Left renal cortex interstitium (tissue), 4 donors: ENCODE results near the gene NTRK2. TPM values are rescaled to one million over a fixed set of nuclear protein-coding genes. Genes with fewer than 3 reads are reported as not detected.

Source experiments
- DNase-seq, 4 donors: peaks; one replicate each; pipeline ENCODE4 v3.0.0-alpha.2; 2013; ENCODE audit warnings: low read depth in 4 of 4, low spot score in 2 of 4, missing footprints in 1 of 4
- polyA plus RNA-seq, 4 donors: library from polyadenylated mRNA; unstranded; fragments of 120-200 nt; gene quantifications; one replicate each; pipeline ENCODE4 v1.2.1, GENCODE V29; 2013; ENCODE audit not compliant: insufficient read length in 4 of 4

NTRK2 gene
- polyA plus RNA-seq, 4 donors = 101 to 113 (median 108) TPM

GRCh38 chr9:84722388-84722989, 53.0 kb downstream of the NTRK2 start:
- DNase-seq = no peak

- no peak for DNase-seq
Observed at GRCh38 chr9:84723426-84723825, 53.9 kb downstream of the NTRK2 start.

GRCh38 chr9:84731696-84732095, 62.2 kb downstream of the NTRK2 start:
- no peak for DNase-seq

- DNase-seq = no peak
Observed at GRCh38 chr9:84736081-84736480, 66.6 kb downstream of the NTRK2 start.

GRCh38 chr9:84736536-84736935, 67.0 kb downstream of the NTRK2 start:
- DNase-seq = no peak

GRCh38 chr9:84738353-84738752, 68.8 kb downstream of the NTRK2 start:
- DNase-seq = no peak

GRCh38 chr9:84742261-84742660, 72.7 kb downstream of the NTRK2 start:
- DNase-seq = no peak

GRCh38 chr9:84744195-84744594, 74.7 kb downstream of the NTRK2 start:
- DNase-seq = no peak

- DNase-seq = no peak
Observed at GRCh38 chr9:84744726-84745125, 75.2 kb downstream of the NTRK2 start.

- no peak for DNase-seq
Observed at GRCh38 chr9:84748112-84748511, 78.6 kb downstream of the NTRK2 start.

- no peak for DNase-seq
Observed at GRCh38 chr9:84750152-84750865, 80.8 kb downstream of the NTRK2 start.

GRCh38 chr9:84751921-84752320, 82.4 kb downstream of the NTRK2 start:
- no peak for DNase-seq

GRCh38 chr9:84754461-84754860, 84.9 kb downstream of the NTRK2 start:
- DNase-seq = no peak

GRCh38 chr9:84754881-84755280, 85.4 kb downstream of the NTRK2 start:
- no peak for DNase-seq

- no peak for DNase-seq
Observed at GRCh38 chr9:84755380-84755779, 85.9 kb downstream of the NTRK2 start.

- DNase-seq = no peak
Observed at GRCh38 chr9:84756171-84756570, 86.6 kb downstream of the NTRK2 start.

GRCh38 chr9:84756731-84757130, 87.2 kb downstream of the NTRK2 start:
- DNase-seq = peak in 2 of 4 donors; percentile 7 to 10

GRCh38 chr9:84758817-84759216, 89.3 kb downstream of the NTRK2 start:
- no peak for DNase-seq

- DNase-seq = no peak
Observed at GRCh38 chr9:84759300-84759750, 89.8 kb downstream of the NTRK2 start.

GRCh38 chr9:84759804-84760203, 90.3 kb downstream of the NTRK2 start:
- no peak for DNase-seq

- no peak for DNase-seq
Observed at GRCh38 chr9:84761137-84761808, 91.7 kb downstream of the NTRK2 start.

- DNase-seq = no peak
Observed at GRCh38 chr9:84772511-84772910, 103.0 kb downstream of the NTRK2 start.
